22Rv1 (cell line): Measurements from ENCODE around the gene VSIR.

Experiments used
- H3K27ac ChIP-seq: fragments of 450-650 bp; 2 replicates; pipeline ENCODE4 v1.5.1; 2017
- CTCF ChIP-seq: fragments of 450-650 bp; IDR thresholded peaks from 2 replicates; pipeline ENCODE4 v1.5.1; 2017; ENCODE audit warnings: mild to moderate bottlenecking
- ZFX ChIP-seq: fragments of 450-650 bp; IDR thresholded peaks from 2 replicates; pipeline ENCODE4 v1.6.1; 2017; ENCODE audit warnings: antibody characterized with exemption, borderline replicate concordance

Gene VSIR

GRCh38 chr10:71724539-71724938 is 48.8 kb downstream of the VSIR start:
- no peak overlapping the region for H3K27ac ChIP-seq
- TF ChIP-seq CTCF (no peak), ZFX (no peak)

GRCh38 chr10:71723311-71723710 is 50.0 kb downstream of the VSIR start:
- TF ChIP-seq ZFX (no peak), CTCF (no peak)
- no peak overlapping the region for H3K27ac ChIP-seq

GRCh38 chr10:71722849-71723248 is 50.5 kb downstream of the VSIR start:
- TF ChIP-seq CTCF (no peak), ZFX (no peak)
- H3K27ac ChIP-seq: no peak overlapping the region

- TF ChIP-seq ZFX (no peak), CTCF (no peak)
- H3K27ac ChIP-seq: no peak overlapping the region
Measured at GRCh38 chr10:71721313-71721712, 52.0 kb downstream of the VSIR start.

GRCh38 chr10:71720288-71720687 is 53.0 kb downstream of the VSIR start:
- no peak overlapping the region for H3K27ac ChIP-seq
- no peak for TF ChIP-seq ZFX
- TF ChIP-seq CTCF: no peak

GRCh38 chr10:71719464-71720201 is 53.7 kb downstream of the VSIR start, which contains the start of gene C10orf105:
Gene C10orf105 (minus strand): TSS chr10:71719778. CDS start chr10:71716337, 3,441 bp downstream.
- no peak for TF ChIP-seq ZFX
- TF ChIP-seq CTCF: no peak

GRCh38 chr10:71719042-71719441 is 54.3 kb downstream of the VSIR start:
- TF ChIP-seq CTCF (no peak), ZFX (no peak)
- no peak overlapping the region for H3K27ac ChIP-seq

More at GRCh38 chr10:71719464-71720201, 53.7 kb downstream of the VSIR start, which contains the start of gene C10orf105:
- no peak within 1 kb of the TSS for H3K27ac ChIP-seq
